Smooth muscle cell (in vitro differentiated cells): Measurements from ENCODE around the gene SPATS2. TPM values are rescaled to one million over a fixed set of nuclear protein-coding genes. Genes with fewer than 3 reads are reported as not detected.

Source experiments
- DNase-seq: peaks from one replicate; lab custom pipeline; 2025; ENCODE audit not compliant: unreplicated experiment; lab: John Stamatoyannopoulos, UW
- H2AFZ ChIP-seq: fragments of 200-600 bp; sonication (generic); 2 replicates; pipeline ENCODE4 v1.6.0; 2016; ENCODE audit warnings: antibody characterized with exemption, low read depth, mild to moderate bottlenecking
- H3F3A ChIP-seq: fragments of 200-600 bp; sonication (generic); 2 replicates; pipeline ENCODE4 v1.6.0; 2017; ENCODE audit warnings: antibody characterized with exemption, low read depth
- H3K27ac ChIP-seq: fragments of 200-600 bp; sonication (generic); 2 replicates; pipeline ENCODE4 v1.5.1; 2016; ENCODE audit warnings: low read depth, mild to moderate bottlenecking
- H3K27me3 ChIP-seq: fragments of 200-600 bp; sonication (generic); 2 replicates; pipeline ENCODE4 v1.6.1; 2016; ENCODE audit warnings: low read depth, mild to moderate bottlenecking
- H3K36me3 ChIP-seq: fragments of 200-600 bp; sonication (generic); 2 replicates; pipeline ENCODE4 v1.5.1; 2016; ENCODE audit warnings: low read depth
- H3K4me1 ChIP-seq: fragments of 200-600 bp; sonication (generic); 2 replicates; pipeline ENCODE4 v1.5.1; 2016; ENCODE audit warnings: low read depth
- H3K4me2 ChIP-seq: fragments of 200-600 bp; sonication (generic); 2 replicates; pipeline ENCODE4 v1.6.0; 2016; ENCODE audit warnings: mild to moderate bottlenecking
- H3K4me3 ChIP-seq: fragments of 200-600 bp; sonication (generic); 2 replicates; pipeline ENCODE4 v1.5.1; 2016; ENCODE audit warnings: mild to moderate bottlenecking
- H3K79me2 ChIP-seq: fragments of 200-600 bp; sonication (generic); 2 replicates; pipeline ENCODE4 v1.6.0; 2016; ENCODE audit warnings: low read depth, mild to moderate bottlenecking
- H3K9ac ChIP-seq: fragments of 200-600 bp; sonication (generic); 2 replicates; pipeline ENCODE4 v1.6.0; 2016; ENCODE audit warnings: low read depth
- H3K9me3 ChIP-seq: fragments of 200-600 bp; sonication (generic); replicated peaks from 2 replicates; pipeline ENCODE4 v1.5.1; 2016; ENCODE audit warnings: low read depth
- H4K20me1 ChIP-seq: fragments of 200-600 bp; sonication (generic); 2 replicates; pipeline ENCODE4 v1.6.0; 2016; ENCODE audit warnings: low read depth
- WGBS: methylation state at CpG from one replicate; pipeline ENCODE4 v1.1.7; 2016; ENCODE audit warnings: low lambda C conversion rate; 5-methylcytosine and 5-hydroxymethylcytosine counted together
- polyA plus RNA-seq: library from polyadenylated mRNA; unstranded; fragments of >200 nt; fragmentation: Nextera tagmentation; extraction: Ambion mirVana; gene quantifications from 2 replicates; pipeline ENCODE4 v1.2.1, GENCODE V29; 2016
- total RNA-seq: library from RNA; depleted of rRNA; stranded (reverse); fragments of >200 nt; gene quantifications from 2 replicates; pipeline ENCODE4 v1.2.3, GENCODE V29; 2014
- TF ChIP-seq, protein P1 (sequence below): fragments of 200-600 bp; sonication (generic); IDR thresholded peaks from 2 replicates; pipeline ENCODE4 v1.5.1; 2017; ENCODE audit warnings: borderline replicate concordance, mild to moderate bottlenecking, antibody characterized with exemption; ENCODE audit not compliant: insufficient read depth, poor library complexity, severe bottlenecking

Gene SPATS2
- total and polyA plus RNA-seq, 2 experiments from 2014 or later, result 33.6 to 35.6 TPM

DNA sequence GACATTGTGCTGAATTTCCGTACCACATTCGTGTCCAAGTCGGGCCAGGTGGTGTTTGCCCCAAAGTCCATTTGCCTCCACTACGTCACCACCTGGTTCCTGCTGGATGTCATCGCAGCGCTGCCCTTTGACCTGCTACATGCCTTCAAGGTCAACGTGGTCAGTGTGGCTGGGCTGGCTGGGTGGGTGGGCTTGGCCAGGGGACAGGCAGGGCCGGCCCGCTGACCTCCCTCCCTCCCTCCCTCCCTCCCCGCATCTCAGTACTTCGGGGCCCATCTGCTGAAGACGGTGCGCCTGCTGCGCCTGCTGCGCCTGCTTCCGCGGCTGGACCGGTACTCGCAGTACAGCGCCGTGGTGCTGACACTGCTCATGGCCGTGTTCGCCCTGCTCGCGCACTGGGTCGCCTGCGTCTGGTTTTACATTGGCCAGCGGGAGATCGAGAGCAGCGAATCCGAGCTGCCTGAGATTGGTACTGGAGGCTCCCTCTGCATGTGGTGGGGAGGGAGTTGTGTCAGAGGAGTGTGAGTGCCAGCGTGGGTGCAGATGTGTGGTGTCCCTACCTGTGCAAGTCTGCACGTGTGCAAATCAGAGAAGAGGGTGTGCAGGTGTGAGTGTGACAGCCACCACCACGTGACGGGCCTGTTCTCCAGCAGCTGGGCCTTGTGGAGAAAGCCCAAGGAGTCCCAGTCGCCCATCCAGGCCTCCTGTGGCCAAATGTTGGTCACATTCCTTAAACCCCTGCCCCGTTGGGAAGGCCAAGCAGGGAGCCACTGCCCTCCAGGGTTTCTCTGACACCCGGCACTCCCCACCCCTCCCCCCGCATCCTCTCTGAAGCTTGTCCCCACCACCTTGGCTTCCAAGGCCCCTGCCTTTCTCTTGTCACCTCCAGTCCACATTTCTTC lies 176.9 kb downstream of the SPATS2 start:
- Histone ChIP-seq H3K79me2 (no peaks in the 10 kb centered on the region), H3K9ac (no peak overlapping the region), H2AFZ (no peak overlapping the region), H3F3A (no peaks in the 10 kb centered on the region), H4K20me1 (no peaks in the 10 kb centered on the region), H3K27ac (no peak overlapping the region), H3K36me3 (no peaks in the 10 kb centered on the region), H3K4me3 (no peak overlapping the region), H3K9me3 (no peaks in the 10 kb centered on the region), H3K4me1 (peaks cover 5% of the 10 kb centered on the region), H3K4me2 (no peak overlapping the region), H3K27me3 (peaks cover 94% of the 10 kb centered on the region)
- no peak for DNase-seq
- 19% methylated on average over 30 of the region's 39 CpGs for WGBS
- TF ChIP-seq, protein P1, sequence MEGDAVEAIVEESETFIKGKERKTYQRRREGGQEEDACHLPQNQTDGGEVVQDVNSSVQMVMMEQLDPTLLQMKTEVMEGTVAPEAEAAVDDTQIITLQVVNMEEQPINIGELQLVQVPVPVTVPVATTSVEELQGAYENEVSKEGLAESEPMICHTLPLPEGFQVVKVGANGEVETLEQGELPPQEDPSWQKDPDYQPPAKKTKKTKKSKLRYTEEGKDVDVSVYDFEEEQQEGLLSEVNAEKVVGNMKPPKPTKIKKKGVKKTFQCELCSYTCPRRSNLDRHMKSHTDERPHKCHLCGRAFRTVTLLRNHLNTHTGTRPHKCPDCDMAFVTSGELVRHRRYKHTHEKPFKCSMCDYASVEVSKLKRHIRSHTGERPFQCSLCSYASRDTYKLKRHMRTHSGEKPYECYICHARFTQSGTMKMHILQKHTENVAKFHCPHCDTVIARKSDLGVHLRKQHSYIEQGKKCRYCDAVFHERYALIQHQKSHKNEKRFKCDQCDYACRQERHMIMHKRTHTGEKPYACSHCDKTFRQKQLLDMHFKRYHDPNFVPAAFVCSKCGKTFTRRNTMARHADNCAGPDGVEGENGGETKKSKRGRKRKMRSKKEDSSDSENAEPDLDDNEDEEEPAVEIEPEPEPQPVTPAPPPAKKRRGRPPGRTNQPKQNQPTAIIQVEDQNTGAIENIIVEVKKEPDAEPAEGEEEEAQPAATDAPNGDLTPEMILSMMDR, result no peak

DNA sequence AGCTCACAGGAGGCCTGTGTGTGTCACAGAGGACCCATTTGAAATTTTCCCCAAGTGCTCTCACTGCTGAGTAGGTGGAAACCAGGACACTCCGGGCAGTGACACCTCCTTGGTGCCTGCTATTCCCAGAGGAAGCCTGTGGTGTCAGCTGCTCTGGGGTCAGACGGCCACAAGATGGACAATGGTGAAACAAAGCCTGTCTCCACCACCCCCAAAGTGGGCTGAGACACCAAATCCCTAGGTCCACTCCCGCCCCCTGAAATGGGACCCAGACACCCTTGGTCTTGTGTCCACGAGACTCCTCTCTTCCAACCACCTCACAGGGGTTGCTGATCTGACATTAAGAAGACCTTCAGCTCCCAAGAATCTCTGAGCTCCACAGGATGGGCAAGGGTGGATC lies 178.6 kb downstream of the SPATS2 start:
- WGBS, result 82% methylated on average over 4 of the region's 4 CpGs
- no peak for DNase-seq
- H3K27me3 ChIP-seq, result peaks cover 78% of the 10 kb centered on the region

DNA sequence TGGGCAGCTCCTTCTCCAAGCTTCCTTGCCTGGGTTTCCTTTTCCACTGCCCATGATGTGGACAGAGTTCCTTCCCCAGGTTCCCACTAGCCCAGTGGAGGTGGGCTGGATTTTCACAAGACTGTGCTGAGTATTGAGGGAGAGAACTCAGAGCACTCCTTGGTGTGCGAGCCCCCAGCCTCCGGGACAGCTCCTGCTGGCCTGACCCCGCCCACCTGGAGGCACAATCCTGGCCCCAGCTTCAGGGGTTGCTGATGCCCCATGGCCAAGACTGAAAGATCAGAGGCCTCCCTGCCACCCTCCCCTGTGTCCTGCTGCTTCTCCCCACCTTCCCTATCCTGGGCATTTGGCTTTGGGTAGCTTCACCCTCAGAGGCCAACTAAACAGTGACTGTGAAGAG lies 179.2 kb downstream of the SPATS2 start:
- Histone ChIP-seq H3F3A (no peaks in the 10 kb centered on the region), H3K4me1 (peaks cover 9% of the 10 kb centered on the region), H3K36me3 (no peaks in the 10 kb centered on the region), H3K27ac (no peak overlapping the region), H3K4me3 (no peak overlapping the region), H3K4me2 (no peak overlapping the region), H3K79me2 (no peaks in the 10 kb centered on the region), H3K9me3 (no peaks in the 10 kb centered on the region), H4K20me1 (no peaks in the 10 kb centered on the region), H2AFZ (no peak overlapping the region), H3K27me3 (peaks cover 72% of the 10 kb centered on the region), H3K9ac (no peak overlapping the region)
- 78% methylated on average over 3 of the region's 3 CpGs for WGBS
- TF ChIP-seq, protein P1, result no peak
- DNase-seq, result no peak

More for the DNA sequence above, 178.6 kb downstream of the SPATS2 start:
- no peak overlapping the region for H2AFZ ChIP-seq
- H3K4me3 ChIP-seq, result no peak overlapping the region
- no peak overlapping the region for H3K4me2 ChIP-seq
- TF ChIP-seq, protein P1, result no peak
- peaks cover 9% of the 10 kb centered on the region for H3K4me1 ChIP-seq
- no peaks in the 10 kb centered on the region for H3K9me3 ChIP-seq
- no peak overlapping the region for H3K9ac ChIP-seq
- no peaks in the 10 kb centered on the region for H3K36me3 ChIP-seq
- H4K20me1 ChIP-seq, result no peaks in the 10 kb centered on the region
- H3F3A ChIP-seq, result no peaks in the 10 kb centered on the region
- no peak overlapping the region for H3K27ac ChIP-seq
- no peaks in the 10 kb centered on the region for H3K79me2 ChIP-seq
